Suprapubic skin (tissue), 3 donors: ENCODE results near the gene CCDC77.

Source experiments
- POLR2A ChIP-seq, 2 donors: fragments of 450-650 bp; IDR thresholded peaks; one replicate each; pipeline ENCODE4 v1.6.1; 2017; ENCODE audit warnings: antibody characterized with exemption in 2 of 2, mild to moderate bottlenecking in 2 of 2, moderate library complexity in 2 of 2
- TF ChIP-seq, protein P1 (sequence below), 2 donors: fragments of 200-600 bp in 1 of 2; fragments of 450-650 bp in 1 of 2; sonication (generic) in 1 of 2; IDR thresholded peaks; one replicate each; pipeline ENCODE4 v1.5.1; 2016 to 2019; ENCODE audit warnings: antibody characterized with exemption in 2 of 2, mild to moderate bottlenecking in 1 of 2, moderate library complexity in 1 of 2

GRCh38 chr12:442235-442884, 40.9 kb downstream of the CCDC77 start:
- TF ChIP-seq, protein P1, sequence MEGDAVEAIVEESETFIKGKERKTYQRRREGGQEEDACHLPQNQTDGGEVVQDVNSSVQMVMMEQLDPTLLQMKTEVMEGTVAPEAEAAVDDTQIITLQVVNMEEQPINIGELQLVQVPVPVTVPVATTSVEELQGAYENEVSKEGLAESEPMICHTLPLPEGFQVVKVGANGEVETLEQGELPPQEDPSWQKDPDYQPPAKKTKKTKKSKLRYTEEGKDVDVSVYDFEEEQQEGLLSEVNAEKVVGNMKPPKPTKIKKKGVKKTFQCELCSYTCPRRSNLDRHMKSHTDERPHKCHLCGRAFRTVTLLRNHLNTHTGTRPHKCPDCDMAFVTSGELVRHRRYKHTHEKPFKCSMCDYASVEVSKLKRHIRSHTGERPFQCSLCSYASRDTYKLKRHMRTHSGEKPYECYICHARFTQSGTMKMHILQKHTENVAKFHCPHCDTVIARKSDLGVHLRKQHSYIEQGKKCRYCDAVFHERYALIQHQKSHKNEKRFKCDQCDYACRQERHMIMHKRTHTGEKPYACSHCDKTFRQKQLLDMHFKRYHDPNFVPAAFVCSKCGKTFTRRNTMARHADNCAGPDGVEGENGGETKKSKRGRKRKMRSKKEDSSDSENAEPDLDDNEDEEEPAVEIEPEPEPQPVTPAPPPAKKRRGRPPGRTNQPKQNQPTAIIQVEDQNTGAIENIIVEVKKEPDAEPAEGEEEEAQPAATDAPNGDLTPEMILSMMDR (IDR thresholded peaks at IDR 0.05), result peak; percentile 40 to 73
- TF ChIP-seq POLR2A (IDR thresholded peaks at IDR 0.05), result no peak
